Liver (tissue), 9 donors: ENCODE measurements around the gene RWDD1. TPM values are rescaled to one million over a fixed set of nuclear protein-coding genes. Genes with fewer than 3 reads are reported as not detected.

Experiments used
- DNase-seq: peaks from one replicate; pipeline ENCODE4 v3.0.0-alpha.2; 2017; ENCODE audit warnings: low spot score
- H3K27ac ChIP-seq, 2 donors: one replicate each; pipeline ENCODE4 v1.7.0; 2013; ENCODE audit warnings: inconsistent platforms in 2 of 2, low read length in 2 of 2, control low read depth in 1 of 2, low read depth in 1 of 2, mild to moderate bottlenecking in 1 of 2
- H3K27me3 ChIP-seq, 4 donors: one replicate each; pipeline versions ENCODE4 v1.6.1 to v1.7.0; 2013; ENCODE audit warnings: low read length in 3 of 4, inconsistent platforms in 1 of 4, mild to moderate bottlenecking in 1 of 4, moderate library complexity in 1 of 4; ENCODE audit not compliant: control insufficient read depth in 4 of 4, insufficient read depth in 4 of 4
- H3K36me3 ChIP-seq, 4 donors: one replicate each; pipeline versions ENCODE4 v1.6.1 to v1.7.0; 2013; ENCODE audit warnings: low read length in 3 of 4, mild to moderate bottlenecking in 3 of 4, low read depth in 1 of 4, moderate library complexity in 1 of 4; ENCODE audit not compliant: control insufficient read depth in 4 of 4, insufficient read depth in 3 of 4
- H3K4me1 ChIP-seq, 4 donors: one replicate each; pipeline versions ENCODE4 v1.6.1 to v1.7.0; 2013; ENCODE audit warnings: low read length in 3 of 4, mild to moderate bottlenecking in 3 of 4, moderate library complexity in 1 of 4; ENCODE audit not compliant: control insufficient read depth in 4 of 4, insufficient read depth in 4 of 4
- H3K4me3 ChIP-seq, 3 donors: one replicate each; pipeline versions ENCODE4 v1.6.1 to v1.7.0; 2013; ENCODE audit warnings: low read length in 3 of 3, control low read depth in 1 of 3, low read depth in 1 of 3, mild to moderate bottlenecking in 1 of 3
- H3K9ac ChIP-seq, 2 donors: one replicate each; pipeline ENCODE4 v1.7.0; 2013; ENCODE audit warnings: low read length in 2 of 2, mild to moderate bottlenecking in 2 of 2, moderate library complexity in 2 of 2, control low read depth in 1 of 2, low read depth in 1 of 2
- H3K9me3 ChIP-seq, 4 donors: one replicate each; pipeline versions ENCODE4 v1.6.1 to v1.7.0; 2013; ENCODE audit warnings: low read length in 3 of 4; ENCODE audit not compliant: control insufficient read depth in 4 of 4
- EGR1 ChIP-seq, 2 donors: IDR thresholded peaks; 2 replicates each; pipeline ENCODE4 v1.6.1; 2016 to 2018; ENCODE audit warnings: antibody characterized with exemption in 2 of 2, low read depth in 2 of 2
- FOXA1 ChIP-seq: IDR thresholded peaks from 2 replicates; pipeline ENCODE4 v1.6.1; 2016; ENCODE audit warnings: antibody characterized with exemption
- FOXA2 ChIP-seq: IDR thresholded peaks from 2 replicates; pipeline ENCODE4 v1.6.1; 2016; ENCODE audit warnings: antibody characterized with exemption
- GABPA ChIP-seq, 2 donors: IDR thresholded peaks in 1 of 2; conservative IDR thresholded peaks in 1 of 2; 2 replicates each; pipeline ENCODE4 v1.6.1; 2016; ENCODE audit warnings: antibody characterized with exemption in 2 of 2, mild to moderate bottlenecking in 1 of 2, moderate library complexity in 1 of 2
- HNF4A ChIP-seq, 2 donors: conservative IDR thresholded peaks; 2 replicates each; pipeline ENCODE4 v1.6.1; 2016; ENCODE audit warnings: antibody characterized with exemption in 2 of 2, mild to moderate bottlenecking in 2 of 2
- HNF4G ChIP-seq: IDR thresholded peaks from 2 replicates; pipeline ENCODE4 v1.6.1; 2016; ENCODE audit warnings: antibody characterized with exemption
- JUND ChIP-seq, 2 donors: IDR thresholded peaks; 2 replicates each; pipeline ENCODE4 v1.6.1; 2016; ENCODE audit warnings: antibody characterized with exemption in 2 of 2
- NR2F2 ChIP-seq: IDR thresholded peaks from 2 replicates; pipeline ENCODE4 v1.6.1; 2016; ENCODE audit warnings: antibody characterized with exemption
- RAD21 ChIP-seq, 2 donors: IDR thresholded peaks; 2 replicates each; pipeline ENCODE4 v1.6.1; 2016; ENCODE audit warnings: antibody characterized with exemption in 2 of 2, mild to moderate bottlenecking in 2 of 2
- RXRA ChIP-seq, 2 donors: IDR thresholded peaks; 2 replicates each; pipeline ENCODE4 v1.6.1; 2017 to 2018; ENCODE audit warnings: antibody characterized with exemption in 2 of 2, mild to moderate bottlenecking in 1 of 2
- SP1 ChIP-seq: IDR thresholded peaks from 2 replicates; pipeline ENCODE4 v1.6.1; 2018; ENCODE audit warnings: antibody characterized with exemption, mild to moderate bottlenecking
- TAF1 ChIP-seq: conservative IDR thresholded peaks from 2 replicates; pipeline ENCODE4 v1.6.1; 2016; ENCODE audit warnings: antibody characterized with exemption, mild to moderate bottlenecking
- YY1 ChIP-seq: IDR thresholded peaks from 2 replicates; pipeline ENCODE4 v1.6.1; 2016; ENCODE audit warnings: antibody characterized with exemption, mild to moderate bottlenecking
- WGBS: extraction: QIAGEN DNeasy Blood & Tissue Kit; methylation state at CpG from one replicate; pipeline ENCODE4 v1.1.7; 2013; 5-methylcytosine and 5-hydroxymethylcytosine counted together
- polyA plus RNA-seq, 2 donors: library from polyadenylated mRNA; stranded (reverse) in 1 of 2; unstranded in 1 of 2; fragments of 200-250 nt in 1 of 2; fragments of >200 nt in 1 of 2; fragmentation: Nextera tagmentation in 1 of 2; extraction: Ambion mirVana in 1 of 2; gene quantifications; one replicate each; pipeline versions ENCODE4 v1.2.1 to v1.2.3, GENCODE V29; 2013 to 2015
- total RNA-seq, 2 donors: library from RNA; depleted of rRNA; stranded (reverse); fragments of >200 nt; gene quantifications; one replicate each; pipeline ENCODE4 v1.2.3, GENCODE V29; 2014
- TF ChIP-seq, protein P1 (sequence below): IDR thresholded peaks from 2 replicates; pipeline ENCODE4 v1.6.1; 2016; ENCODE audit warnings: antibody characterized with exemption, mild to moderate bottlenecking
- TF ChIP-seq, protein P2 (sequence below): fragments of 150-350 bp; IDR thresholded peaks from 2 replicates; pipeline ENCODE4 v1.5.1; 2017; ENCODE audit warnings: improper control_type of control experiment, low read depth, low read length; ENCODE audit not compliant: missing input control
- TF ChIP-seq, protein P3 (sequence below): IDR thresholded peaks from 2 replicates; pipeline ENCODE4 v1.6.1; 2016; ENCODE audit warnings: antibody characterized with exemption
- TF ChIP-seq, protein P4 (sequence below): IDR thresholded peaks from 2 replicates; pipeline ENCODE4 v1.6.1; 2016; ENCODE audit warnings: antibody characterized with exemption
- TF ChIP-seq, protein P5 (sequence below): IDR thresholded peaks from 2 replicates; pipeline ENCODE4 v1.6.1; 2016; ENCODE audit warnings: antibody characterized with exemption
- donor health status: healthy.
- donor health status: healthy.
- donor health status: healthy.
- donor health status: healthy.
- donor health status: healthy.

Gene RWDD1
- total and polyA plus RNA-seq, 4 donors: 7.0 to 52.7 (median 10.9) TPM

DNA sequence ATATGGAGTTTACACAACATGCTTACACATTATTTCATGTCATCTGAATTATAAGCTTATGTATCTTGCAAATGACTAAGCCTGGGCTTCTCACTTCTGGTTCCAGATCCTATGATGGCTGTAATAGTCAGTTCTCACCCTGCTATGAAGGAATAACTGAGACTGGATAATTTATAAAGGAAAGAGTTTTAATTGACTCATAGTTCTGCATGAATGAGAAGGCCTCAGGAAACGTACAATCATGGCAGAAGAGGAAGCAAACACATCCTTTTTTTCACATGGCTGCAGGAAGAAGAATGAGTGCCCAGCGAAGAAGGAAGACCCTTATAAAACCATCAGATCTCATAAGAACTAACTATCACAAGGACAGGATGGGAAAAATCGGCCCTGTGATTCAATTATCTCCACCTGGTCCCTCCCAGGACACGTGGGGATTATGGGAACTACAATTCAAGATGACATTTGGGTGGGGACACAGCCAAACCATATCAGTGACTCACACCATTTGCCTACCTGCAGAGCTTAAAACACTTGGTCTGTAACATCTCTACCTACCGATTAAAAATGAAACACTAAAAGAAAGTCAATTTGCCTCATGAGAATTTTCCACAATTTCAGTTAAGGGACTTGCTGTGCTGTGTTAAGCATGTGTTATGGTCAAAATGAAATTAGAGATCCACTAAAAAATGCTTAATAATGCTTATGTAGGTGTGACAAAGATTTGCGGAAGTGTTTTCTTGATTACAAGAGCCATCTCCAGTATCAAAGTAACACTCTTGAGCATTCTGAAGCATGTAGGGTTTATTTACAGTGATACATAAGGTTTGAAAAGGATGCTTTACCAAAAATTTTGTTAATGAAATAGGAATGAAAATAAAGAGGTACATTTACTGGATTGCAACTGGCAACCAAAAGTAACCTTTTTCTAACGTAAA, 2.2 kb upstream of the RWDD1 start:
- Histone ChIP-seq H3K27me3 (peaks cover 0 to 3% (median 0%) of the 10 kb centered on the region in 4 donors), H3K4me3 (no peak overlapping the region), H3K4me1 (peaks cover 0 to 19% (median 16%) of the 10 kb centered on the region in 4 donors), H3K36me3 (peaks cover 0 to 2% (median 0%) of the 10 kb centered on the region in 4 donors), H3K27ac (no peak overlapping the region), H3K9ac (no peak overlapping the region), H3K9me3 (no peaks in the 10 kb centered on the region)
- no peak for DNase-seq
- no peak for TF ChIP-seq RAD21 (IDR thresholded peaks at IDR 0.05)
- TF ChIP-seq SP1: no peak
- no peak for TF ChIP-seq NR2F2
- TF ChIP-seq, protein P1, sequence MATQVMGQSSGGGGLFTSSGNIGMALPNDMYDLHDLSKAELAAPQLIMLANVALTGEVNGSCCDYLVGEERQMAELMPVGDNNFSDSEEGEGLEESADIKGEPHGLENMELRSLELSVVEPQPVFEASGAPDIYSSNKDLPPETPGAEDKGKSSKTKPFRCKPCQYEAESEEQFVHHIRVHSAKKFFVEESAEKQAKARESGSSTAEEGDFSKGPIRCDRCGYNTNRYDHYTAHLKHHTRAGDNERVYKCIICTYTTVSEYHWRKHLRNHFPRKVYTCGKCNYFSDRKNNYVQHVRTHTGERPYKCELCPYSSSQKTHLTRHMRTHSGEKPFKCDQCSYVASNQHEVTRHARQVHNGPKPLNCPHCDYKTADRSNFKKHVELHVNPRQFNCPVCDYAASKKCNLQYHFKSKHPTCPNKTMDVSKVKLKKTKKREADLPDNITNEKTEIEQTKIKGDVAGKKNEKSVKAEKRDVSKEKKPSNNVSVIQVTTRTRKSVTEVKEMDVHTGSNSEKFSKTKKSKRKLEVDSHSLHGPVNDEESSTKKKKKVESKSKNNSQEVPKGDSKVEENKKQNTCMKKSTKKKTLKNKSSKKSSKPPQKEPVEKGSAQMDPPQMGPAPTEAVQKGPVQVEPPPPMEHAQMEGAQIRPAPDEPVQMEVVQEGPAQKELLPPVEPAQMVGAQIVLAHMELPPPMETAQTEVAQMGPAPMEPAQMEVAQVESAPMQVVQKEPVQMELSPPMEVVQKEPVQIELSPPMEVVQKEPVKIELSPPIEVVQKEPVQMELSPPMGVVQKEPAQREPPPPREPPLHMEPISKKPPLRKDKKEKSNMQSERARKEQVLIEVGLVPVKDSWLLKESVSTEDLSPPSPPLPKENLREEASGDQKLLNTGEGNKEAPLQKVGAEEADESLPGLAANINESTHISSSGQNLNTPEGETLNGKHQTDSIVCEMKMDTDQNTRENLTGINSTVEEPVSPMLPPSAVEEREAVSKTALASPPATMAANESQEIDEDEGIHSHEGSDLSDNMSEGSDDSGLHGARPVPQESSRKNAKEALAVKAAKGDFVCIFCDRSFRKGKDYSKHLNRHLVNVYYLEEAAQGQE: no peak
- TF ChIP-seq FOXA1: no peak
- no peak for TF ChIP-seq EGR1 (IDR thresholded peaks at IDR 0.05; ENCODE audit: low read depth in 2 of 2)
- TF ChIP-seq JUND (IDR thresholded peaks at IDR 0.05): no peak
- TF ChIP-seq, protein P2, sequence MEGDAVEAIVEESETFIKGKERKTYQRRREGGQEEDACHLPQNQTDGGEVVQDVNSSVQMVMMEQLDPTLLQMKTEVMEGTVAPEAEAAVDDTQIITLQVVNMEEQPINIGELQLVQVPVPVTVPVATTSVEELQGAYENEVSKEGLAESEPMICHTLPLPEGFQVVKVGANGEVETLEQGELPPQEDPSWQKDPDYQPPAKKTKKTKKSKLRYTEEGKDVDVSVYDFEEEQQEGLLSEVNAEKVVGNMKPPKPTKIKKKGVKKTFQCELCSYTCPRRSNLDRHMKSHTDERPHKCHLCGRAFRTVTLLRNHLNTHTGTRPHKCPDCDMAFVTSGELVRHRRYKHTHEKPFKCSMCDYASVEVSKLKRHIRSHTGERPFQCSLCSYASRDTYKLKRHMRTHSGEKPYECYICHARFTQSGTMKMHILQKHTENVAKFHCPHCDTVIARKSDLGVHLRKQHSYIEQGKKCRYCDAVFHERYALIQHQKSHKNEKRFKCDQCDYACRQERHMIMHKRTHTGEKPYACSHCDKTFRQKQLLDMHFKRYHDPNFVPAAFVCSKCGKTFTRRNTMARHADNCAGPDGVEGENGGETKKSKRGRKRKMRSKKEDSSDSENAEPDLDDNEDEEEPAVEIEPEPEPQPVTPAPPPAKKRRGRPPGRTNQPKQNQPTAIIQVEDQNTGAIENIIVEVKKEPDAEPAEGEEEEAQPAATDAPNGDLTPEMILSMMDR: no peak
- TF ChIP-seq GABPA (IDR thresholded peaks at IDR 0.05 in 1 of 2, conservative IDR thresholded peaks at IDR 0.05 in 1 of 2): no peak
- TF ChIP-seq YY1: no peak
- TF ChIP-seq HNF4A (conservative IDR thresholded peaks at IDR 0.05): no peak
- TF ChIP-seq, protein P3, sequence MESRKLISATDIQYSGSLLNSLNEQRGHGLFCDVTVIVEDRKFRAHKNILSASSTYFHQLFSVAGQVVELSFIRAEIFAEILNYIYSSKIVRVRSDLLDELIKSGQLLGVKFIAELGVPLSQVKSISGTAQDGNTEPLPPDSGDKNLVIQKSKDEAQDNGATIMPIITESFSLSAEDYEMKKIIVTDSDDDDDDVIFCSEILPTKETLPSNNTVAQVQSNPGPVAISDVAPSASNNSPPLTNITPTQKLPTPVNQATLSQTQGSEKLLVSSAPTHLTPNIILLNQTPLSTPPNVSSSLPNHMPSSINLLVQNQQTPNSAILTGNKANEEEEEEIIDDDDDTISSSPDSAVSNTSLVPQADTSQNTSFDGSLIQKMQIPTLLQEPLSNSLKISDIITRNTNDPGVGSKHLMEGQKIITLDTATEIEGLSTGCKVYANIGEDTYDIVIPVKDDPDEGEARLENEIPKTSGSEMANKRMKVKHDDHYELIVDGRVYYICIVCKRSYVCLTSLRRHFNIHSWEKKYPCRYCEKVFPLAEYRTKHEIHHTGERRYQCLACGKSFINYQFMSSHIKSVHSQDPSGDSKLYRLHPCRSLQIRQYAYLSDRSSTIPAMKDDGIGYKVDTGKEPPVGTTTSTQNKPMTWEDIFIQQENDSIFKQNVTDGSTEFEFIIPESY: no peak
- no peak for TF ChIP-seq HNF4G
- TF ChIP-seq, protein P4, sequence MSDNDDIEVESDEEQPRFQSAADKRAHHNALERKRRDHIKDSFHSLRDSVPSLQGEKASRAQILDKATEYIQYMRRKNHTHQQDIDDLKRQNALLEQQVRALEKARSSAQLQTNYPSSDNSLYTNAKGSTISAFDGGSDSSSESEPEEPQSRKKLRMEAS: no peak
- no peak for TF ChIP-seq TAF1
- TF ChIP-seq, protein P5, sequence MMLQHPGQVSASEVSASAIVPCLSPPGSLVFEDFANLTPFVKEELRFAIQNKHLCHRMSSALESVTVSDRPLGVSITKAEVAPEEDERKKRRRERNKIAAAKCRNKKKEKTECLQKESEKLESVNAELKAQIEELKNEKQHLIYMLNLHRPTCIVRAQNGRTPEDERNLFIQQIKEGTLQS: no peak
- TF ChIP-seq RXRA (IDR thresholded peaks at IDR 0.05): no peak
- no peak for TF ChIP-seq FOXA2
- WGBS: 76% methylated on average over 7 of the region's 7 CpGs
